Lower lobe of right lung (tissue), 2 donors: ENCODE measurements around the gene ERCC2. TPM values are rescaled to one million over a fixed set of nuclear protein-coding genes. Genes with fewer than 3 reads are reported as not detected.
"Not testable (repeated sequence)": the region's sequence is repeated elsewhere in the genome, so short reads cannot be mapped to it uniquely, and the experiment has no call there.

Experiments
- ATAC-seq, 2 donors: fragments of 200-7000 bp; cut with Tn5 transposase; one replicate each; pipeline ENCODE4 v1.9.1; 2020 to 2022; ENCODE audit warnings: mild to moderate bottlenecking in 2 of 2, moderate library complexity in 2 of 2
- DNase-seq: peaks from one replicate; pipeline ENCODE4 v3.0.0-alpha.2; 2020
- H3K27ac ChIP-seq: fragments of 200-600 bp; one replicate; pipeline ENCODE4 v1.8.0; 2022
- H3K27me3 ChIP-seq: fragments of 200-600 bp; one replicate; pipeline ENCODE4 v1.8.0; 2022; ENCODE audit warnings: low read depth
- H3K36me3 ChIP-seq: fragments of 200-600 bp; one replicate; pipeline ENCODE4 v1.8.0; 2022; ENCODE audit warnings: mild to moderate bottlenecking
- H3K4me1 ChIP-seq: fragments of 200-600 bp; one replicate; pipeline ENCODE4 v1.8.0; 2022
- H3K4me3 ChIP-seq: fragments of 200-600 bp; one replicate; pipeline ENCODE4 v1.8.0; 2022; ENCODE audit warnings: mild to moderate bottlenecking
- H3K9me3 ChIP-seq: fragments of 200-600 bp; one replicate; pipeline ENCODE4 v1.8.0; 2022
- intact Hi-C: fragments of 100-400 bp; cut with DNase I; formaldehyde crosslinking; loops from one replicate; pipeline ENCODE4 v1.11.0; 2022
- total RNA-seq: library from RNA; stranded (reverse); fragmentation: NEBNext Ultra II Directional; extraction: Animal tissue kit (Norgen Biotek cat#: 25700); gene quantifications from one replicate; pipeline ENCODE4 v1.2.1, GENCODE V29; 2021
- TF ChIP-seq, protein P1 (sequence below): fragments of 200-600 bp; IDR thresholded peaks from one replicate; pipeline ENCODE4 v1.8.0; 2022; ENCODE audit warnings: antibody characterized with exemption, mild to moderate bottlenecking
- donor health status: DM: no; HTN: yes; CAD: no; lungs with severe emphysema.

Gene ERCC2
- total RNA-seq, 1 donor from 2014 or later, result 14.0 TPM

DNA sequence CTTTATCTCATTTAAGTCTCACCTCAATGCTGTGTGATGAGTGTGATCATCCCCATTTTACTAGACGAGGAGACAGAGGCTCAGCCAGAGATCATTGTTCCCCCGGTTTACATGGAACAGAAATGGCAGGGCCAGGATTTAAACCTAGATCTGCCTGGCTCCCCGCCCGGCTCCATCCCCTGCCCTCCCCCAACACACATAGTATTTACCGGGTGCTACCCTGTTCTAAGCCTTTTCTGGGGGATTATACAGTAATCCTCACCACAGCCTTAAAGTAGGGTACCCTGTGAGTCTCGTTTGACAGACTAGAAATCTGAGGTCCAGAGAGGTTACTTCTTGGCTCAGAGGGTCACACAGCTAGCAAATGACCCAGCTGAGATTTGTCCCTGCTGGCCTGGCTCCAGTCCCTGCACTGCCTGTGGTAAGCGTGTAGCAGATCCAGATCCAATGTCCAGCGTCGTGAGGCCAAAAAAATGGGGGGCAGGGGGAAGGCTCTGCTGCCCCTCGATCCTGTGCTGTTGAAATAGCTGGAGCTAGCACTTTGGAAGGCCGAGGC is 33.6 kb downstream of the ERCC2 start:
- no peaks in the 10 kb centered on the region for H3K36me3 ChIP-seq
- H3K4me3 ChIP-seq, result no peak overlapping the region
- peaks cover 5% of the 10 kb centered on the region for H3K4me1 ChIP-seq
- H3K27ac ChIP-seq, result no peak overlapping the region
- no peak for DNase-seq
- TF ChIP-seq, protein P1, sequence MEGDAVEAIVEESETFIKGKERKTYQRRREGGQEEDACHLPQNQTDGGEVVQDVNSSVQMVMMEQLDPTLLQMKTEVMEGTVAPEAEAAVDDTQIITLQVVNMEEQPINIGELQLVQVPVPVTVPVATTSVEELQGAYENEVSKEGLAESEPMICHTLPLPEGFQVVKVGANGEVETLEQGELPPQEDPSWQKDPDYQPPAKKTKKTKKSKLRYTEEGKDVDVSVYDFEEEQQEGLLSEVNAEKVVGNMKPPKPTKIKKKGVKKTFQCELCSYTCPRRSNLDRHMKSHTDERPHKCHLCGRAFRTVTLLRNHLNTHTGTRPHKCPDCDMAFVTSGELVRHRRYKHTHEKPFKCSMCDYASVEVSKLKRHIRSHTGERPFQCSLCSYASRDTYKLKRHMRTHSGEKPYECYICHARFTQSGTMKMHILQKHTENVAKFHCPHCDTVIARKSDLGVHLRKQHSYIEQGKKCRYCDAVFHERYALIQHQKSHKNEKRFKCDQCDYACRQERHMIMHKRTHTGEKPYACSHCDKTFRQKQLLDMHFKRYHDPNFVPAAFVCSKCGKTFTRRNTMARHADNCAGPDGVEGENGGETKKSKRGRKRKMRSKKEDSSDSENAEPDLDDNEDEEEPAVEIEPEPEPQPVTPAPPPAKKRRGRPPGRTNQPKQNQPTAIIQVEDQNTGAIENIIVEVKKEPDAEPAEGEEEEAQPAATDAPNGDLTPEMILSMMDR, result no peak
- H3K27me3 ChIP-seq, result peaks cover 17% of the 10 kb centered on the region
- intact Hi-C loops, result no loop called here
- no peak for ATAC-seq
- no peaks in the 10 kb centered on the region for H3K9me3 ChIP-seq

DNA sequence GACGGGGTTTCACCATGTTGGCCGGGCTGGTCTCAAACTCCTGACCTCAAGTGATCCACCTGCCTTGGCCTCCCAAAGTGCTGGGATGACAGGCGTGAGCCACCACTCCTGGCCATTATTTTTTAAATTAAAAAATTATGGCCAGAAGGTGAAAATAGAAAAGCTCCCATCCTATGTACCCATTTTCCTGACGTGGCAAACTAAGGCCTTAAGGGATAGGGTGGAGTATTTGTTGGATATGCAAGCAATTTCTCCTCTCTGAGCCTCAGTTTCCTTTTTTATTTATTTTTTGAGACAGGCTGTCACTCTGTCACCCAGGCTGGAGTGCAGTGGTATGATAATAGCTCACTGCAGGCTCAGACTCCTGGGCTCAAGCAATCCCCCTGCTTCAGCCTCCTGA is 35.5 kb downstream of the ERCC2 start:
- H3K27ac ChIP-seq, intact Hi-C loops, H3K4me3 ChIP-seq, H3K4me1 ChIP-seq, H3K36me3 ChIP-seq, H3K27me3 ChIP-seq, DNase-seq, H3K9me3 ChIP-seq, ATAC-seq: not testable (repeated sequence)

DNA sequence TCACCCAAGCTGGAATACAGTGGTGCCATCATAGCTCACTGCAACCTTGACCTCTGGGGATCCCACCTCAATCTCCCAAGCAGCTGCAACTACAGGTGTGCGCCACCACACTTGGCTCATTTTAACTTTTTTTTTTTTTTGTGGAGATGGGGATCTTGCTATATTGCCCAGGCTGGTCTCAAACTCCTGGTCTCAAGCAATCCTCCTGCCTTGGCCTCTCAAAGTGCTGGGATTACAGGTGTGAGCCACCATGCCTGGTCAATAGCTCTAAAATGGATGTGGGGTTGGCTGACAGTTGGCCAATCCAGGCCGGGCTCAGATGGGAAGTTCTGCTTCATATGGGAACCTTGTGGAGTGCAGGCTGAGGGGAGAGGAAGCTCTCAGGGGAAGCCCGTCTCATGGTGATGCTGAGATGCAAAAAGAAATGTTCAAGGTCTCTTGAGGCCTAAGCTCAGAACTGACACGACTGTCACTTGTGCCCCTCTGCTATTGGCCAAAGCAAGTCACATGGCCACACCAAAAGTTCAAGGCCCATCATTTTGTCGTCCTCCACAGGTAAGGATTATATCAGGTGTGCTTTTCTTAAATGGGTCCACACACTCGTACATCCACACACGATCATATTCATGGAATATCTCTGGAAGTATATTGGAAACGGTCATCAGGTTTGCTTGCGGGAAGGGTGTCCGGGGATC is 36.6 kb downstream of the ERCC2 start:
- DNase-seq (no peak), ATAC-seq (no peak)
- TF ChIP-seq, protein P1, result no peak
- Histone ChIP-seq H3K4me1 (peaks cover 4% of the 10 kb centered on the region), H3K27ac (no peak overlapping the region), H3K36me3 (no peaks in the 10 kb centered on the region), H3K9me3 (no peaks in the 10 kb centered on the region), H3K27me3 (no peaks in the 10 kb centered on the region), H3K4me3 (no peak overlapping the region)
- intact Hi-C loops, result no loop called here

GRCh38 chr19:45331411-45331810 is 39.0 kb downstream of the ERCC2 start:
- no peak overlapping the region for H3K4me3 ChIP-seq
- no peaks in the 10 kb centered on the region for H3K27me3 ChIP-seq
- no peaks in the 10 kb centered on the region for H3K9me3 ChIP-seq
- no peaks in the 10 kb centered on the region for H3K36me3 ChIP-seq
- H3K4me1 ChIP-seq, result no peaks in the 10 kb centered on the region
- H3K27ac ChIP-seq, result no peak overlapping the region
- ATAC-seq, result no peak
- DNase-seq, result no peak
- TF ChIP-seq, protein P1, result no peak
- intact Hi-C loops, result no loop called here

DNA sequence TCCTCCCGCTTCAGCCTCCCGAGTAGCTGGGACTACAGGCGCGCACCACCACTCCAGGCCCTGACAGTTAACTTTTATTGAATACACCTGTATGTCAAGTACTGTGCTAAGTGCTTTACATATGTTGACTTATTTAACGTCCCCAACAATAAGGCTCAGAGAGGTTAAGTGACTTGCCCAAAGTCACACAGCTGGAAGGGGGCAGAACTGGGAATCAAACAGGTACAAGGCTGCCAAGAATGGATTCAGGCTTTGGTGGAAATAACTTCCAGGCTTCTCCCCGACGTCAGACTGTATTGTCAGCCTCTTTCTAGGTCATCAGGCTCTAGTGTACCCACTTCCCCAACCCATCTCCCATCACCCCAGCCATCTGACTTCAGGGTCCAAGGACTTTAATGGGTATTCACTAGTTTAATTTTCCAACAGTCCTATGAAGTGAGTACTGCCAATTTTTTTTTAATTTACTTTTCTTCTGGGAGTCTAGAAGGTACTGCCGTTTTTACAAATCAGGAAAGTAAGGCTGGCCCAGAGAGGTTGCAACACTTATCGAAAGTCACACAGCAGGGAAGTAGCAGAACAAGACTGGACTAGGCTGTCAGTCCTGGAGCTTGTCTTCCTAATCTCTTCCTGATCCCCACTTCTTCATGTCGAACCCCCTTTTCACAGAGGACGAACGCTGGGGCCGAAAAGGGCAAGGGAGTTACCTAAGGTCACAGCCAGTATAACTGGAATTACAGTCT is 42.8 kb downstream of the ERCC2 start:
- TF ChIP-seq, protein P1, result no peak
- Histone ChIP-seq H3K27me3 (peaks cover 22% of the 10 kb centered on the region), H3K4me1 (peaks cover 7% of the 10 kb centered on the region), H3K4me3 (no peak overlapping the region), H3K36me3 (no peaks in the 10 kb centered on the region), H3K27ac (no peak overlapping the region), H3K9me3 (no peaks in the 10 kb centered on the region)
- intact Hi-C loops, result no loop called here
- ATAC-seq (no peak), DNase-seq (no peak)
